ENCODE measurements around the gene SKP1.

The SKP1 gene

GRCh38 chr5:134116789-134117761 lies 59.7 kb downstream of the SKP1 start:
- H3K9me3 ChIP-seq (ENCODE audit: insufficient read depth, low read length, severe bottlenecking), result no peaks in the 10 kb centered on the region
- no peak overlapping the region for H3K4me3 ChIP-seq (ENCODE audit: low read depth in 1 of 2, low read length in 2 of 2)
- no peak overlapping the region for H2AFZ ChIP-seq (ENCODE audit: low read depth, low read length)
- ATAC-seq (ENCODE audit: insufficient read depth, low read depth) (no peak), DNase-seq (no peak)
- TF ChIP-seq EZH2 (IDR thresholded peaks at IDR 0.05; ENCODE audit: borderline replicate concordance, low read depth, low read length, severe bottlenecking) (peak; percentile 19), CTCF (IDR thresholded peaks at IDR 0.05; ENCODE audit: borderline replicate concordance, extremely low read depth, low read length, poor library complexity, severe bottlenecking) (no peak)
- H3K9ac ChIP-seq (ENCODE audit: low read depth, low read length), result no peak overlapping the region
- H3K79me2 ChIP-seq (ENCODE audit: insufficient read depth, low read length), result no peaks in the 10 kb centered on the region
- peaks cover 36% of the 10 kb centered on the region for H4K20me1 ChIP-seq (ENCODE audit: insufficient read depth, low read length)
- H3K27ac ChIP-seq (ENCODE audit: low read length), result no peak overlapping the region
- H3K27me3 ChIP-seq (ENCODE audit: insufficient read depth, low read length, poor library complexity), result peaks cover 41% of the 10 kb centered on the region
- peaks cover 13% of the 10 kb centered on the region for H3K4me1 ChIP-seq (ENCODE audit: insufficient read depth, low read length)
- H3K4me2 ChIP-seq (ENCODE audit: insufficient read depth, low read length), result no peak overlapping the region
- no peaks in the 10 kb centered on the region for H3K36me3 ChIP-seq (ENCODE audit: insufficient read depth, low read length)

GRCh38 chr5:134116286-134116685 lies 60.5 kb downstream of the SKP1 start:
- ATAC-seq (ENCODE audit: insufficient read depth, low read depth) (no peak), DNase-seq (no peak)
- H3K27ac ChIP-seq (ENCODE audit: low read length), result no peak overlapping the region
- H3K36me3 ChIP-seq (ENCODE audit: insufficient read depth, low read length), result no peaks in the 10 kb centered on the region
- peaks cover 45% of the 10 kb centered on the region for H3K27me3 ChIP-seq (ENCODE audit: insufficient read depth, low read length, poor library complexity)
- no peaks in the 10 kb centered on the region for H3K79me2 ChIP-seq (ENCODE audit: insufficient read depth, low read length)
- H3K4me3 ChIP-seq (ENCODE audit: low read depth in 1 of 2, low read length in 2 of 2), result no peak overlapping the region
- H3K9me3 ChIP-seq (ENCODE audit: insufficient read depth, low read length, severe bottlenecking), result no peaks in the 10 kb centered on the region
- H3K9ac ChIP-seq (ENCODE audit: low read depth, low read length), result no peak overlapping the region
- no peak overlapping the region for H3K4me2 ChIP-seq (ENCODE audit: insufficient read depth, low read length)
- H4K20me1 ChIP-seq (ENCODE audit: insufficient read depth, low read length), result peaks cover 36% of the 10 kb centered on the region
- H2AFZ ChIP-seq (ENCODE audit: low read depth, low read length), result no peak overlapping the region
- TF ChIP-seq CTCF (IDR thresholded peaks at IDR 0.05; ENCODE audit: borderline replicate concordance, extremely low read depth, low read length, poor library complexity, severe bottlenecking) (no peak), EZH2 (IDR thresholded peaks at IDR 0.05; ENCODE audit: borderline replicate concordance, low read depth, low read length, severe bottlenecking) (no peak)
- peaks cover 12% of the 10 kb centered on the region for H3K4me1 ChIP-seq (ENCODE audit: insufficient read depth, low read length)

GRCh38 chr5:134115806-134116175 lies 61.0 kb downstream of the SKP1 start:
- no peak overlapping the region for H3K27ac ChIP-seq (ENCODE audit: low read length)
- no peak overlapping the region for H3K4me3 ChIP-seq (ENCODE audit: low read depth in 1 of 2, low read length in 2 of 2)
- H3K27me3 ChIP-seq (ENCODE audit: insufficient read depth, low read length, poor library complexity), result peaks cover 45% of the 10 kb centered on the region

More at GRCh38 chr5:134115806-134116175, 61.0 kb downstream of the SKP1 start:
- Histone ChIP-seq H3K9ac (ENCODE audit: low read depth, low read length) (no peak overlapping the region), H3K9me3 (ENCODE audit: insufficient read depth, low read length, severe bottlenecking) (no peaks in the 10 kb centered on the region), H4K20me1 (ENCODE audit: insufficient read depth, low read length) (peaks cover 36% of the 10 kb centered on the region), H3K79me2 (ENCODE audit: insufficient read depth, low read length) (no peaks in the 10 kb centered on the region), H3K36me3 (ENCODE audit: insufficient read depth, low read length) (no peaks in the 10 kb centered on the region), H2AFZ (ENCODE audit: low read depth, low read length) (no peak overlapping the region), H3K4me1 (ENCODE audit: insufficient read depth, low read length) (peaks cover 12% of the 10 kb centered on the region), H3K4me2 (ENCODE audit: insufficient read depth, low read length) (peak overlapping the region; percentile 99; the same call in 1 of the 2 replicates)
- no peak for ATAC-seq (ENCODE audit: insufficient read depth, low read depth)
- DNase-seq, result no peak
- TF ChIP-seq EZH2 (IDR thresholded peaks at IDR 0.05; ENCODE audit: borderline replicate concordance, low read depth, low read length, severe bottlenecking), result no peak
- TF ChIP-seq CTCF (IDR thresholded peaks at IDR 0.05; ENCODE audit: borderline replicate concordance, extremely low read depth, low read length, poor library complexity, severe bottlenecking), result no peak
